Measurements from ENCODE around the gene ZNF296. TPM values are rescaled to one million over a fixed set of nuclear protein-coding genes. Genes with fewer than 3 reads are reported as not detected.
"Not testable (repeated sequence)": the region's sequence is repeated elsewhere in the genome, so short reads cannot be mapped to it uniquely, and the experiment has no call there.

The ZNF296 gene
- total RNA-seq, 2 donors from 2014 or later, result 0.87 to 2.9 TPM

- WGBS, result 86% methylated on average over 6 of the region's 6 CpGs
- peaks cover 9% of the 10 kb centered on the region for H3K4me1 ChIP-seq (replicated peaks)
Observed at GRCh38 chr19:45122832-45123231, 46.6 kb upstream of the ZNF296 start.

GRCh38 chr19:45121827-45122345 is 45.6 kb upstream of the ZNF296 start:
- TF ChIP-seq POLR2AphosphoS5 (IDR thresholded peaks at IDR 0.05) (no peak), POLR2A (IDR thresholded peaks at IDR 0.05) (no peak)
- Histone ChIP-seq H3K27me3 (replicated peaks; ENCODE audit: insufficient read depth) (no peaks in the 10 kb centered on the region), H3K4me3 (no peak overlapping the region), H3K27ac (no peak overlapping the region), H3K4me1 (replicated peaks) (peaks cover 9% of the 10 kb centered on the region), H3K36me3 (no peaks in the 10 kb centered on the region), H3K9me3 (no peaks in the 10 kb centered on the region)
- WGBS, result 77% methylated on average over 11 of the region's 11 CpGs
- intact Hi-C loops (cut with DNase I), result no loop called here
- no peak for DNase-seq (ENCODE audit: low spot score)

More at GRCh38 chr19:45122832-45123231, 46.6 kb upstream of the ZNF296 start:
- Histone ChIP-seq H3K27me3 (replicated peaks; ENCODE audit: insufficient read depth) (no peaks in the 10 kb centered on the region), H3K4me3 (no peak overlapping the region), H3K27ac (no peak overlapping the region), H3K36me3 (no peaks in the 10 kb centered on the region), H3K9me3 (no peaks in the 10 kb centered on the region)
- TF ChIP-seq, protein P1, sequence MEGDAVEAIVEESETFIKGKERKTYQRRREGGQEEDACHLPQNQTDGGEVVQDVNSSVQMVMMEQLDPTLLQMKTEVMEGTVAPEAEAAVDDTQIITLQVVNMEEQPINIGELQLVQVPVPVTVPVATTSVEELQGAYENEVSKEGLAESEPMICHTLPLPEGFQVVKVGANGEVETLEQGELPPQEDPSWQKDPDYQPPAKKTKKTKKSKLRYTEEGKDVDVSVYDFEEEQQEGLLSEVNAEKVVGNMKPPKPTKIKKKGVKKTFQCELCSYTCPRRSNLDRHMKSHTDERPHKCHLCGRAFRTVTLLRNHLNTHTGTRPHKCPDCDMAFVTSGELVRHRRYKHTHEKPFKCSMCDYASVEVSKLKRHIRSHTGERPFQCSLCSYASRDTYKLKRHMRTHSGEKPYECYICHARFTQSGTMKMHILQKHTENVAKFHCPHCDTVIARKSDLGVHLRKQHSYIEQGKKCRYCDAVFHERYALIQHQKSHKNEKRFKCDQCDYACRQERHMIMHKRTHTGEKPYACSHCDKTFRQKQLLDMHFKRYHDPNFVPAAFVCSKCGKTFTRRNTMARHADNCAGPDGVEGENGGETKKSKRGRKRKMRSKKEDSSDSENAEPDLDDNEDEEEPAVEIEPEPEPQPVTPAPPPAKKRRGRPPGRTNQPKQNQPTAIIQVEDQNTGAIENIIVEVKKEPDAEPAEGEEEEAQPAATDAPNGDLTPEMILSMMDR (IDR thresholded peaks at IDR 0.05), result no peak
- TF ChIP-seq POLR2AphosphoS5 (IDR thresholded peaks at IDR 0.05), result no peak
- TF ChIP-seq POLR2A (IDR thresholded peaks at IDR 0.05), result no peak
- no peak for DNase-seq (ENCODE audit: low spot score)
- intact Hi-C loops (cut with DNase I), result no loop called here

- H3K27ac ChIP-seq, result no peak overlapping the region
- H3K4me3 ChIP-seq, result no peak overlapping the region
- no peak for TF ChIP-seq POLR2AphosphoS5 (IDR thresholded peaks at IDR 0.05)
- TF ChIP-seq, protein P1 (IDR thresholded peaks at IDR 0.05), result no peak
- TF ChIP-seq POLR2A (IDR thresholded peaks at IDR 0.05), result no peak
- intact Hi-C loops (cut with DNase I), result no loop called here
- H3K27me3 ChIP-seq (replicated peaks; ENCODE audit: insufficient read depth), result no peaks in the 10 kb centered on the region
- DNase-seq (ENCODE audit: low spot score), result no peak
- peaks cover 9% of the 10 kb centered on the region for H3K4me1 ChIP-seq (replicated peaks)
- H3K36me3 ChIP-seq, result no peaks in the 10 kb centered on the region
- H3K9me3 ChIP-seq, result no peaks in the 10 kb centered on the region
- 80% methylated on average over 6 of the region's 6 CpGs for WGBS
Observed at GRCh38 chr19:45119582-45119981, 43.3 kb upstream of the ZNF296 start.

- 47% methylated on average over 18 of the region's 18 CpGs for WGBS
- H3K27ac ChIP-seq; H3K4me3 ChIP-seq; H3K36me3 ChIP-seq; H3K27me3 ChIP-seq (replicated peaks; ENCODE audit: insufficient read depth); DNase-seq (ENCODE audit: low spot score); intact Hi-C loops (cut with DNase I); H3K4me1 ChIP-seq (replicated peaks); H3K9me3 ChIP-seq: not testable (repeated sequence)
Observed at GRCh38 chr19:45118591-45119355, 42.5 kb upstream of the ZNF296 start.

DNA sequence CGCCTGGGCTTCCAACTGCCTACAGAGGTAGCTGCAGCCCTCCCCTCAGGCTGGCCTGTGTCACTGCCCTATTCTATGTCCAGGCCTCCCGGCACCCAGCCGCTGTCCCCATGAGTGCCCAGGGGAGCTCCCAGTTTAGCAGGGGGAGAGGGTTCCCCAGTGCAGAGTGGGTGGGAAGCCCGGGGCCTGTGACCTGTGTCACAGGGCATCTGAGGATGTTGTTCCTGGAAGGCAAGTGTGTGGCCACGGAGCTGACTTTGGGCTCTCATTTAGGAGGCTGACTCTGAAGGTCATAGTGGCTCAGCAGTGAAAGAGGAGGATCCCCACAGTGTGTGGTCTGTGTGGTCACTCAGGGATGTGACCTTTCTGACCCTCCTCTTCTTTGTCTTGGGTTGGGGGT is 41.8 kb upstream of the ZNF296 start:
- no peaks in the 10 kb centered on the region for H3K27me3 ChIP-seq (replicated peaks; ENCODE audit: insufficient read depth)
- TF ChIP-seq, protein P1 (IDR thresholded peaks at IDR 0.05), result no peak
- TF ChIP-seq POLR2A (IDR thresholded peaks at IDR 0.05), result no peak
- no peak for TF ChIP-seq POLR2AphosphoS5 (IDR thresholded peaks at IDR 0.05)
- WGBS, result 83% methylated on average over 2 of the region's 5 CpGs
- DNase-seq (ENCODE audit: low spot score), result no peak
- no peaks in the 10 kb centered on the region for H3K36me3 ChIP-seq
- H3K27ac ChIP-seq, result no peak overlapping the region
- intact Hi-C loops (cut with DNase I), result no loop called here
- peaks cover 2% of the 10 kb centered on the region for H3K4me1 ChIP-seq (replicated peaks)
- H3K9me3 ChIP-seq, result no peaks in the 10 kb centered on the region
- H3K4me3 ChIP-seq, result no peak overlapping the region

DNA sequence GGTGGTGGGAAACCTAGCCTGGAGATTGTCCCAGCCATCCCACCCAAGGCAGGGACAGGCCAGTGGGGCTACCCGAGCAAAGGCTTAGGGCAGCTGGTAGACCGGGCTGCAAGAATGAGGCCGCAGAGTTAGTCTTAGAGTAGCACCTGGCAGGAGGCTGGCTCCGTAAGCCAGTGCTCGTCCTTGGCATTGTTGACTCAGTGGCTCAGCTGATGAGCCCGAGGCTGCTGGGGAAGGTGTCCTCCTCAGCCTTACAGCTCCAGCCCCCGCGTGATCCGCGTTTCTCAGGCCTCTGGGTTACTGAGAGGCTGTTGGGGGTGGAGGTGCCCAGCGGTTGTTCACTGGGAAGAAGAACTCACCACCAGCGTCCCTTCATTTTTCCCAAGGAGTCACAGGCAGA is 41.4 kb upstream of the ZNF296 start:
- Histone ChIP-seq H3K9me3 (no peaks in the 10 kb centered on the region), H3K27me3 (replicated peaks; ENCODE audit: insufficient read depth) (no peaks in the 10 kb centered on the region), H3K4me3 (no peak overlapping the region), H3K36me3 (no peaks in the 10 kb centered on the region), H3K4me1 (replicated peaks) (no peaks in the 10 kb centered on the region), H3K27ac (no peak overlapping the region)
- intact Hi-C loops (cut with DNase I), result no loop called here
- no peak for DNase-seq (ENCODE audit: low spot score)
- WGBS, result 56% methylated on average over 12 of the region's 12 CpGs
- TF ChIP-seq POLR2AphosphoS5 (IDR thresholded peaks at IDR 0.05), result no peak
- TF ChIP-seq, protein P1 (IDR thresholded peaks at IDR 0.05), result no peak
- no peak for TF ChIP-seq POLR2A (IDR thresholded peaks at IDR 0.05)

Data from prostate gland (tissue), 2 donors.